OCI-M2 (cell line): Measurements from ENCODE around the gene CASP1.

Experiments used
- DNase-seq: peaks from one replicate; lab custom pipeline; 2025; ENCODE audit not compliant: unreplicated experiment; lab: John Stamatoyannopoulos, UW

CASP1 gene

GRCh38 chr11:104995001-104995408, 39.9 kb downstream of the CASP1 start:
- no peak for DNase-seq

DNA sequence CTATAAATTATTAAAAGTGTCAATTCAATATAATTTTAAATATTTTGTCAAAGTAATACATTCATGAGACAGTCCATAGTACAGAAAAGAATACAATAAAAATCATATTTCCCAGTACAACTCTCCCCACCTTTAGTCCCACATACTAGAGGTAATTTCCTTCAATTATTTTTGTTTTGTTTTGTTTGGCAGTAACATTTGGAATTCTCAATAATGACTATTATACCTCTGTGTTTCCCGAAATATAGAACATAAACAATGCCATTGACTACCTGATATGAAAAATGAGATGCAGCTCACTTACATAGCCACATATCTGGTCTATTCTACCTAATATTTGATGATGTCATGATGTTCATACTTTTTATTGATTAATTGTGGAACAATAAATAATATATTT, 42.2 kb downstream of the CASP1 start:
- DNase-seq = no peak

DNA sequence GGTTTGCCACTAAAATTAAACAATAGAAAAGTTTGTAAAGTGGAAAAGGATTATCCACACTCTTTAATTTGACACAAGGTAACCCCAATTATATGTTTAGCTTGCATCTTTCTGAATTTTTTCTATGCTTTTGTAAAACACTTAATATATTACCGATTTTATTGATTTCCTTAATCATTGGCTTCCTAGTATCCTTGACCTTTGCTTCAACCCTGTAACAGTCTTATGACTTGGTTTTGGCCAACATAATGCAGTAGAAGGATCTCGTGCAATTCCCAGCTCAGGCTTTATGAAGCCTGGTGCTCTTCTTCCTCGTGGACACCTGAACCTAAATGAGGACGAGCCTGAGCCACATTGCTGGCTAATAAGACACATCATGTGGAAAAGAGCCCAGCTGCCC, 43.0 kb downstream of the CASP1 start:
- no peak for DNase-seq

- no peak for DNase-seq
Observed at GRCh38 chr11:104984808-104985207, 50.1 kb downstream of the CASP1 start.

- DNase-seq = no peak
Observed at GRCh38 chr11:104979839-104980238, 55.1 kb downstream of the CASP1 start.
